ENCODE results near the gene SCO1. TPM values are rescaled to one million over a fixed set of nuclear protein-coding genes. Genes with fewer than 3 reads are reported as not detected.

SCO1 gene
- total RNA-seq, 1 donor from 2014 or later, result 32.4 TPM

GRCh38 chr17:10623737-10624338 is 73.5 kb downstream of the SCO1 start:
- Histone ChIP-seq H3K27me3 (no peaks in the 10 kb centered on the region), H3K4me1 (no peaks in the 10 kb centered on the region), H3F3A (ENCODE audit: low read depth) (no peaks in the 10 kb centered on the region), H2AFZ (replicated peaks) (no peak overlapping the region), H3K9ac (no peak overlapping the region), H3K79me2 (ENCODE audit: low read depth) (no peaks in the 10 kb centered on the region), H3K4me3 (no peak overlapping the region), H3K36me3 (no peaks in the 10 kb centered on the region), H3K27ac (no peak overlapping the region), H3K4me2 (no peak overlapping the region), H3K9me3 (ENCODE audit: low read depth) (no peaks in the 10 kb centered on the region), H4K20me1 (ENCODE audit: low read depth) (no peaks in the 10 kb centered on the region)
- H3K4me1 Mint-ChIP-seq, result no peaks in the 10 kb centered on the region
- peaks cover under 1% of the 10 kb centered on the region for H3K27me3 Mint-ChIP-seq (ENCODE audit: insufficient read depth, low read depth)
- no peak overlapping the region for H3K4me3 Mint-ChIP-seq
- TF ChIP-seq EZH2phosphoT487 (IDR thresholded peaks at IDR 0.05), result no peak
- no peak for DNase-seq (ENCODE audit: low spot score)
- no peak overlapping the region for H3K27ac Mint-ChIP-seq
- no peaks in the 10 kb centered on the region for H3K36me3 Mint-ChIP-seq
- H3K9me3 Mint-ChIP-seq, result no peaks in the 10 kb centered on the region

DNA sequence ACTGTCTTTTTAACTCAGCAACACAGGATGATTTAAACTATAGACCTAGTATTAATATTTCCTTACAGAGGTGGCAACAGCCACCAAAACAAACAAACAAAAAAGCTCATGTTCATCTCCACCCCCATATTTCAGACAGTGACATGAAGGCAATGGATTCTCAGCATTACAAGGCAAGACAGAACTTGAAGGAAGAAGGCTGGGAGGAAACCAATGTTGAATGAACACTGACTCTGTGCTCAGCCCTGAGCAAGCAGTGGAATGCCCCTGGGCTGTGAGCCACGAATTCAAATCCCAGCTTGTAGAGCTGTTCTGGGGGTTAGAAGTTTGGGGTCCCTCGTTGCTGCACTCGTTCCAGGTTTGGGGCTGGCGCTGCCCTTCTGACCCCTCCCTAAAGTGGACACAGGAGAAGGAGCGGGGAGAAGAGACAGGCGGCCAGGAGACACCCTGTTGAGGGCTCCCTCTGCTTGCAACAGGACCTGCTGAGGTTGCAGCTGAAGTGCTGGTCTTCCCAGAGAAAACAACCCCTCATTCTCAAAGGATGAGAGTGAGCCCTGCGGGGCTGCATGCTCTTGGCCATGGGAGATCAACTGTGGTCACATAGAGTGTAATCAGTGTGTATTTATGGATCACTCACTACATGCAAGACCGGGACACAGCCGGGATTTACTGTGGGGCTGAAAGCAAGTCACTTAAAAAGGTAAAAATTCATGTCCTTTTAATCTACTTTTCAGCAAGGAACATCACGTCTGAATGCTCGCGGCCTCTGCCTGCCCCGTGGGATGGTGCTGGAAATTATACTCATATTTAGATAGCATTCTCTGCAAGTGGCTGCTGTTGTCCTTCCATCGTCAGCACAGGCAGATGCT is 74.5 kb downstream of the SCO1 start:
- Histone ChIP-seq H3K9ac (no peak overlapping the region), H3K9me3 (ENCODE audit: low read depth) (no peaks in the 10 kb centered on the region), H2AFZ (replicated peaks) (no peak overlapping the region), H4K20me1 (ENCODE audit: low read depth) (no peaks in the 10 kb centered on the region), H3K27me3 (no peaks in the 10 kb centered on the region), H3K79me2 (ENCODE audit: low read depth) (no peaks in the 10 kb centered on the region), H3K4me1 (no peaks in the 10 kb centered on the region), H3K4me3 (no peak overlapping the region), H3K36me3 (no peaks in the 10 kb centered on the region), H3K27ac (no peak overlapping the region), H3F3A (ENCODE audit: low read depth) (no peaks in the 10 kb centered on the region), H3K4me2 (no peak overlapping the region)
- H3K4me3 Mint-ChIP-seq, result no peak overlapping the region
- no peak overlapping the region for H3K27ac Mint-ChIP-seq
- peaks cover 4% of the 10 kb centered on the region for H3K4me1 Mint-ChIP-seq
- peaks cover 2% of the 10 kb centered on the region for H3K27me3 Mint-ChIP-seq (ENCODE audit: insufficient read depth, low read depth)
- no peak for DNase-seq (ENCODE audit: low spot score)
- H3K9me3 Mint-ChIP-seq, result no peaks in the 10 kb centered on the region
- no peak for TF ChIP-seq EZH2phosphoT487 (IDR thresholded peaks at IDR 0.05)
- no peak for TF ChIP-seq EZH2 (IDR thresholded peaks at IDR 0.05)
- TF ChIP-seq, protein P1, sequence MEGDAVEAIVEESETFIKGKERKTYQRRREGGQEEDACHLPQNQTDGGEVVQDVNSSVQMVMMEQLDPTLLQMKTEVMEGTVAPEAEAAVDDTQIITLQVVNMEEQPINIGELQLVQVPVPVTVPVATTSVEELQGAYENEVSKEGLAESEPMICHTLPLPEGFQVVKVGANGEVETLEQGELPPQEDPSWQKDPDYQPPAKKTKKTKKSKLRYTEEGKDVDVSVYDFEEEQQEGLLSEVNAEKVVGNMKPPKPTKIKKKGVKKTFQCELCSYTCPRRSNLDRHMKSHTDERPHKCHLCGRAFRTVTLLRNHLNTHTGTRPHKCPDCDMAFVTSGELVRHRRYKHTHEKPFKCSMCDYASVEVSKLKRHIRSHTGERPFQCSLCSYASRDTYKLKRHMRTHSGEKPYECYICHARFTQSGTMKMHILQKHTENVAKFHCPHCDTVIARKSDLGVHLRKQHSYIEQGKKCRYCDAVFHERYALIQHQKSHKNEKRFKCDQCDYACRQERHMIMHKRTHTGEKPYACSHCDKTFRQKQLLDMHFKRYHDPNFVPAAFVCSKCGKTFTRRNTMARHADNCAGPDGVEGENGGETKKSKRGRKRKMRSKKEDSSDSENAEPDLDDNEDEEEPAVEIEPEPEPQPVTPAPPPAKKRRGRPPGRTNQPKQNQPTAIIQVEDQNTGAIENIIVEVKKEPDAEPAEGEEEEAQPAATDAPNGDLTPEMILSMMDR (IDR thresholded peaks at IDR 0.05), result no peak
- no peaks in the 10 kb centered on the region for H3K36me3 Mint-ChIP-seq

Other genes with a start within 250 kb of the SCO1 start
- gene MYH4, start 228.0 kb downstream of the SCO1 start, total RNA-seq (ENCODE audit: low replicate concordance), result not detected in 2 replicates
- not detected in 2 replicates for gene MYH1, start 179.0 kb downstream of the SCO1 start, total RNA-seq (ENCODE audit: low replicate concordance)
- 0.19 and 0.37 TPM in 2 replicates for gene MYH2, start 147.9 kb downstream of the SCO1 start, total RNA-seq (ENCODE audit: low replicate concordance)
- gene MYH3, start 40.2 kb downstream of the SCO1 start, total RNA-seq (ENCODE audit: low replicate concordance), result 0.36 and 0.40 TPM in 2 replicates
- gene ADPRM, start 61 bp upstream of the SCO1 start, total RNA-seq (ENCODE audit: low replicate concordance), result 8.9 and 10.2 TPM in 2 replicates
- gene TMEM220, start 32.5 kb upstream of the SCO1 start, total RNA-seq (ENCODE audit: low replicate concordance), result 0.28 and 1.5 TPM in 2 replicates
- gene TMEM238L, start 106.6 kb upstream of the SCO1 start, total RNA-seq (ENCODE audit: low replicate concordance), result not detected in 2 replicates
- gene PIRT, start 140.6 kb upstream of the SCO1 start, total RNA-seq (ENCODE audit: low replicate concordance), result not detected in 2 replicates